Measurements from ENCODE around the gene SLC2A13.

SLC2A13 gene

DNA sequence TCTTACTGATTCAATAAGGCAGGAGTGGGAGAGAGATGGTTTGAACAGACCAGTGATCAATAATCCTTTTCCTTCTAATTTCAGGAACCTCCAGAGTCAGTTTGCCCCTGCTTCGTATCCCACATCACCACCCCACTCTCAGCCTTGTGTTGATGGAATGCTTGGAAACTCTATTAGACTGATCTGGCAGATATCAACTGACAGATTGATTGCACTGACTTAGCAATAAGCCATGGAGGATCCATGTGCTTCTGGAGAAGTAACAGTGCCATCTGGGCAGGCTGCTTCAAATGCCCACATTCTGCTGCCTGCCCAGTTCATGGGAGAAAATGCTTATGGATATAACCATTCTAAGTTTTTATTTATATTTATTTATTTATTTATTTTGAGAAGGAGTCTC, 218.0 kb downstream of the SLC2A13 start:
- no peak for DNase-seq (ENCODE audit: low spot score)
- TF ChIP-seq, protein P1, sequence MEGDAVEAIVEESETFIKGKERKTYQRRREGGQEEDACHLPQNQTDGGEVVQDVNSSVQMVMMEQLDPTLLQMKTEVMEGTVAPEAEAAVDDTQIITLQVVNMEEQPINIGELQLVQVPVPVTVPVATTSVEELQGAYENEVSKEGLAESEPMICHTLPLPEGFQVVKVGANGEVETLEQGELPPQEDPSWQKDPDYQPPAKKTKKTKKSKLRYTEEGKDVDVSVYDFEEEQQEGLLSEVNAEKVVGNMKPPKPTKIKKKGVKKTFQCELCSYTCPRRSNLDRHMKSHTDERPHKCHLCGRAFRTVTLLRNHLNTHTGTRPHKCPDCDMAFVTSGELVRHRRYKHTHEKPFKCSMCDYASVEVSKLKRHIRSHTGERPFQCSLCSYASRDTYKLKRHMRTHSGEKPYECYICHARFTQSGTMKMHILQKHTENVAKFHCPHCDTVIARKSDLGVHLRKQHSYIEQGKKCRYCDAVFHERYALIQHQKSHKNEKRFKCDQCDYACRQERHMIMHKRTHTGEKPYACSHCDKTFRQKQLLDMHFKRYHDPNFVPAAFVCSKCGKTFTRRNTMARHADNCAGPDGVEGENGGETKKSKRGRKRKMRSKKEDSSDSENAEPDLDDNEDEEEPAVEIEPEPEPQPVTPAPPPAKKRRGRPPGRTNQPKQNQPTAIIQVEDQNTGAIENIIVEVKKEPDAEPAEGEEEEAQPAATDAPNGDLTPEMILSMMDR (IDR thresholded peaks at IDR 0.05; ENCODE audit: extremely low read depth, insufficient read depth, missing control alignments) = no peak
- in situ Hi-C loops (cut with MboI; ENCODE audit: low pct_unique_long_range_greater_than_20kb, low sequenced_read_pairs, unreplicated experiment) = no loop called here

DNA sequence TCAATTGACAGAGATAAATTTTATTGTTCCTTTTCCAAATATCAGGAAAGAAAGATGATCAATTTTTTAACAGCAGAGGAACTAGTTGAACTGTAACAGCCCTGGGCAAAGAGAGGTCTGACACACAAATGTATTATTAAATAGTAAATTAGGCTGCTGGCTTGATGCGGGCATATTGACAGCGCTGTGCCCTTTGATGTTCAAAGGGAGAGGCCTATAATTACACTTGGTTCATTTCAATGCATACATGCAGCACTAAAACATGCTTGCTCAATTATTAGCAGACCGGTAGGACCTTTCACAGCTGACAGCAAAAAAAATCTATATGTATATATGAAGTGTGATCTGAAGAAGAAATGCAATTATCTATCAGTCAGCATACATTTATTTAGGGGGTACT, 219.8 kb downstream of the SLC2A13 start:
- in situ Hi-C loops (cut with MboI; ENCODE audit: low pct_unique_long_range_greater_than_20kb, low sequenced_read_pairs, unreplicated experiment) = no loop called here
- TF ChIP-seq, protein P1 (IDR thresholded peaks at IDR 0.05; ENCODE audit: extremely low read depth, insufficient read depth, missing control alignments) = no peak

DNA sequence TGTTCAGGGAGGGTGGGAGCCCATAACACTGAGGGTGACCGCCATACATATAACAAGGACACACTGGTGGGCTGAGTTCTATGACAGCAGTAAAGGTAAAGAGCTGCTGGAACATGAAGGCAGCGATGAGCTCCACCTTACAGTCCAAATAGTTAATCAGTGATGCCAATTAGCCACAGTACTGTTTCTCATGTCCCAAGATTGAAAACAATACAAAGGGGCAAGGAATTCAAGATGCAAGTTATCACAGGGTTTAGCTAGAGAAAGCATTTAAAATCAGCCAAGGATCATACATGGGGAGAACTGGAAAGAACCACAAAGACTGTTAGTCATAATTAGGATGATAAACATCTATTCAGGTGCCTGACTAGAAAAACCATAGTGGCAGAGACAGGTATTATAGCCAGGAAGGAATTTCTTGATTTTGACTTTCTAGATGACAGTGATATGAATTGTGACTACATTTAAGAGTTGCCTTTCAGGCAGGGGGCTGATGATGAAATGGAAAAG, 221.2 kb downstream of the SLC2A13 start:
- TF ChIP-seq, protein P1 (IDR thresholded peaks at IDR 0.05; ENCODE audit: extremely low read depth, insufficient read depth, missing control alignments) = no peak
- in situ Hi-C loops (cut with MboI; ENCODE audit: low pct_unique_long_range_greater_than_20kb, low sequenced_read_pairs, unreplicated experiment) = no loop called here
- no peak for DNase-seq (ENCODE audit: low spot score)

More for the DNA sequence above, 219.8 kb downstream of the SLC2A13 start:
- DNase-seq (ENCODE audit: low spot score) = no peak

DNA sequence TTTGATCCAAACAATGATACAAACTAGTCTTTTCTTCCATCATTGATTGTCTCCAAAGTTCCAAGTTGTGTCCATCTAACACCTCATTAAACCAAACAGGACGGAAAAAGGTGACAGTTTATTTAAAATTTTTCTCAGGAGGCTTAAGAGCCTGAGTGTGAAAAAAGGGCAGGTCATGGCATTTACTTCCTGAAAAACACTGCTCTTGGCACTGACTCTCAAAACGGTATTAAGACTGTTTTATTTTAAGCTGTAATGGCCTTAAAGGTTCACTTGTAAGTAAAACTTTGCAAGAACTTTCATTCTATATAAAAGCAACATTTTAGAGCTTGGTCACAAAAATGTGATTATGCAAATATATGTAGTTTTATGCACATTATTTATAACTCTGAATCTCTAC, 222.5 kb downstream of the SLC2A13 start:
- DNase-seq (ENCODE audit: low spot score) = no peak
- in situ Hi-C loops (cut with MboI; ENCODE audit: low pct_unique_long_range_greater_than_20kb, low sequenced_read_pairs, unreplicated experiment) = no loop called here
- TF ChIP-seq, protein P1 (IDR thresholded peaks at IDR 0.05; ENCODE audit: extremely low read depth, insufficient read depth, missing control alignments) = no peak

DNA sequence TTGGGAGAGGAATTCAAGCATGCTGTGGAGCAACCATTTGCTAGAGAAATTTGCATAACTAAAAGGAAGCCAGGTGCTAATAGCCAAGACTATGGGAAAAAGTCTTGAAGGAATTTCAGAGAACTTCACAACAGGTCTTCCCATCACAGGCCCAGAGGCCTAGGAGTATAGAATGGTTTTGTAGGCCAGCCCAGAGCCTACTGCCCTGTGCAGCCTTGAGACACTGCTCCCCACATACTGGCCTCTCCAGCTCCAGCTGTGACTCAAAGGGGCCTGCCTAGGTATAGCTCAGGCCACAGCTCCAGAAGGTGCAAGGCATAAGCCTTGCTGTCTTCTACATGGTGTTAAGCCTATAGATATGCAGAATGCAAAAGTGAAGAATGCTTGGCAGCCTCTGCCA, 227.1 kb downstream of the SLC2A13 start:
- DNase-seq (ENCODE audit: low spot score) = no peak
- TF ChIP-seq, protein P1 (IDR thresholded peaks at IDR 0.05; ENCODE audit: extremely low read depth, insufficient read depth, missing control alignments) = no peak
- in situ Hi-C loops (cut with MboI; ENCODE audit: low pct_unique_long_range_greater_than_20kb, low sequenced_read_pairs, unreplicated experiment) = no loop called here

DNA sequence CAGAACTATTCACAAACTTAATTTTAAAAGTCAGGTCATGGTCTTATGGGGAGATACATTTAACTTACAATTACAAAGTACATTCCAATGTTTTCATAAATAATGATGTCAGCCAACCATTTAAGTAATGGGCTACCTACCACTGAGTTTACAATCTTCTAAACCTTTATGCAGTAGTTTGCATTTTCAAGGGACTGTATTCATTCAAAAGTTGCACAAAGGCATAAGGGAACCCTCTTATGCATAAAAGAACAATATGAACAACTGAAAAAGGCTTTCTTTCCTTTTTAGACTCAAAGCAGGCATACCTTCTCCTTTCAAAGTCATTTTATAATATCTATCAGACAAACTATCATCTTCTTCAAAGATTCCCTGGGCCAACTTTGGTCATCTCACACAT, 230.2 kb downstream of the SLC2A13 start:
- no peak for DNase-seq (ENCODE audit: low spot score)
- in situ Hi-C loops (cut with MboI; ENCODE audit: low pct_unique_long_range_greater_than_20kb, low sequenced_read_pairs, unreplicated experiment) = no loop called here
- TF ChIP-seq, protein P1 (IDR thresholded peaks at IDR 0.05; ENCODE audit: extremely low read depth, insufficient read depth, missing control alignments) = no peak

DNA sequence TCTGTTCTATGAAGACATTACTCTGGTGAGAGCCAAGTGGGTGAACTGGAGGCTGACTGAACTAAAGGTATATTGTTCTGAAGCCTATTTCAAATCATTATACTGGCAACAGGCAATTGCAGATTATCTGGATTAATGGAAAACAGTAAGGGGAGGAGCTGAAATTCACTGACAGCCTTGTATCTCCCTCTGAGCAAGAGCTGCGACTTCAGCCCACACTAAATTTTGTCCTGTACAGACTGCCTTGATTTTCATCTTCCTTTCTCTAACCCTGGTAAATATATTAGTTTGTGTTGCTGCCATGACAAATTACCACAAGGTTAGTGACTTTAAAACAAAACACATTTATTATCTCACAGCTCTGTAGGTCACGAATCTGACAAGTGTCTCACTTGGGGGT, 231.1 kb downstream of the SLC2A13 start:
- DNase-seq (ENCODE audit: low spot score) = no peak
- in situ Hi-C loops (cut with MboI; ENCODE audit: low pct_unique_long_range_greater_than_20kb, low sequenced_read_pairs, unreplicated experiment) = no loop called here
- TF ChIP-seq, protein P1 (IDR thresholded peaks at IDR 0.05; ENCODE audit: extremely low read depth, insufficient read depth, missing control alignments) = no peak
